Activated CD4-positive, alpha-beta T cell treated with anti-CD3 and anti-CD28 coated beads, Interleukin-2, amount 10 ng/mL, durations not matched to agents 7 days and 5 days (primary cell): ENCODE data around the gene MAN2A2. TPM values are rescaled to one million over a fixed set of nuclear protein-coding genes. Genes with fewer than 3 reads are reported as not detected.

ENCODE experiments used
- total RNA-seq, 2 experiments: library from RNA; stranded (reverse); gene quantifications; one replicate each; pipeline ENCODE4 v1.2.3, GENCODE V29; 2021

The MAN2A2 gene
- total RNA-seq, 2 experiments from 2014 or later, result 77.4 to 97.4 TPM

Other genes with a start within 250 kb of the MAN2A2 start
- gene BLM, start 186.0 kb upstream of the MAN2A2 start, total RNA-seq, result 10 to 100 TPM; 50.2 to 57.7 TPM
- 100 to 1,000 TPM; 148 to 153 TPM for gene FURIN, start 34.7 kb upstream of the MAN2A2 start, total RNA-seq
- gene FES, start 18.8 kb upstream of the MAN2A2 start, total RNA-seq, result 10 to 100 TPM in 1 of 2 experiments, 1 to 10 TPM in 1; 8.6 to 10.7 TPM
- 10 to 100 TPM; 22.9 to 26.2 TPM for gene HDDC3, start 29.2 kb downstream of the MAN2A2 start, total RNA-seq
- gene UNC45A, start 32.0 kb downstream of the MAN2A2 start, total RNA-seq, result 10 to 100 TPM; 59.3 to 69.8 TPM
- gene RCCD1, start 51.6 kb downstream of the MAN2A2 start, total RNA-seq, result 10 to 100 TPM; 30.8 to 35.9 TPM
- gene PRC1, start 91.2 kb downstream of the MAN2A2 start, total RNA-seq, result 100 to 1,000 TPM; 179 to 196 TPM
- 10 to 100 TPM; 17.9 to 19.7 TPM for gene VPS33B, start 119.3 kb downstream of the MAN2A2 start, total RNA-seq
- gene SV2B, start 197.0 kb downstream of the MAN2A2 start, total RNA-seq, result under 1 TPM; 0.02 TPM